Measurements from ENCODE around the gene SLC39A13.

SLC39A13 gene

DNA sequence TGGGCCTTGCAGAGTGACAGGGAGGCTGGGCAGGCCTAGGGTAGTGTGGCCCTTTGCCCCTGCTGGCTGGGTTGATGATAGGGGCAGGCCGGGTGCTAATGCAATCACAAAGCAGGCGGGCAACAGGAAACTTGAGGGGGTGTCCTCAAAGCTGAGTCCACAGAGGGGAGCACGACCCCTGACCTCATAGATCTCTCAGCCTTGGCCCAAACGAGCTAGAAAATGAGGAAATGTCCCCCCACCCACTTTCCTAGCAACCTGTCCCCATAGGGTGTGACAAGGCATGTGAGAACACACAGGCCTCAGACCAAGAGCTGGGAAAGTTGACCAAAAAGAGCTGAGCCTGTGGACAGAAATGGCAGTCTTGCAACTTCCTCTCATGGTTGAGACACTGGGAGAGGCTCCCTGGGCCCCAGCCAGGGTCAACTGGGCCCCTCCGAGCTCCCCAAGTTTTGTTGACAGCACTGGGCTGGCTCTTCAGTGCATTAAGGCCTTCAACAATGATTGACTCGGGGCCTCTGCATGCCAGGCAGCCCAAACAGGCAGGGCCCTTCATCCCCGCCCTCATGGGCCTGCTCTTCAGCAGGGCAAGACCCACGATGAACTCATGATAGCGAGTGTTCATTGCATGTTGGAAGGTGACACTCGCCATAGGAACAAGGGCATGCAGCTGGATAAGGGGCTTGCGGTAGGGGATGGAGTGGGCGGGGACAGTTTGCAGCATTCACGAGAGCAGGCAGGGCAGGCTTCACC, 20.3 kb upstream of the SLC39A13 start:
- DNase-seq = no peak

DNA sequence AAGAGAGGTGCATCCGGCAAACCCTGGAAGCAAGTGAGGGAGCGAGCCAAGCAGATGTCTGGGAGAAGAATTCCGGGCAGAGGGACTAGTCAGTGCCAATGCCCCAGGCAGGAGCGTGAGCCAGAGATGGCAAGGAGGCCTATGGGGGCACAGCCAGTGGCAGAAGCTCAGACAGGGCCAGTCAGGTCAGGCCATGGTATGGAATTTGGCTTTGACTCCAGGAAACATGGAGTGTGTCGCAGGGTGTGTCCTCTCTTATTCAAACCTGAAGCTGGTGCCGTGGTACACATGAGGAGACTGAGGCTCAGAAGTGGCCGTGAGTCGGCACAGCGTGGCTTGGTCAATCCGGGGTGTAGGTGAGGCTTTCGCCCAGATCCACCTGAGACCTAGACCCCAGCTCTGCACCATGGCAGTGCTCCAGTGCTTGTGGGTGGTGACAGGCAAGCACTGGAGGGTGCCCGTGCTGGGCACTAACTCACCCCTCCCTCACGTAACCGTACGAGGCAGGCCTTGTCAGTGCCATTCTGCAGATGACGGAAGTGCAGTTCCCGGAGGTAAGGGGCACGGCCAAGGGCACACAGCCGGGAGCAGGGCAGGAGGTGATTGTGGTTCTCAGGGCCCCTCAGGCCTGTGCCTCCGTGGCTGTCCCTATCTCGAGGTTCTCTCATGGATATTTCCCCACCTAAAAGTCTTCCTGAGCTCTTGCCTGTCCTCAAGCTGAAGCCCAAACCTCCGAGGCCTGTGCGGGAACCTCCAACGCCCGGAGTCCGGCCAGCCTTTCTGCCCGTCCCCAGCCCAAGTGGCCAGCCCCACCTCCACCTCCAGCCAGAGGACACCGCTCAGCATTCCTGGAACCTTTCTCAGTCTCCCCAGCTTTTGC, 19.5 kb upstream of the SLC39A13 start:
- DNase-seq = no peak

DNA sequence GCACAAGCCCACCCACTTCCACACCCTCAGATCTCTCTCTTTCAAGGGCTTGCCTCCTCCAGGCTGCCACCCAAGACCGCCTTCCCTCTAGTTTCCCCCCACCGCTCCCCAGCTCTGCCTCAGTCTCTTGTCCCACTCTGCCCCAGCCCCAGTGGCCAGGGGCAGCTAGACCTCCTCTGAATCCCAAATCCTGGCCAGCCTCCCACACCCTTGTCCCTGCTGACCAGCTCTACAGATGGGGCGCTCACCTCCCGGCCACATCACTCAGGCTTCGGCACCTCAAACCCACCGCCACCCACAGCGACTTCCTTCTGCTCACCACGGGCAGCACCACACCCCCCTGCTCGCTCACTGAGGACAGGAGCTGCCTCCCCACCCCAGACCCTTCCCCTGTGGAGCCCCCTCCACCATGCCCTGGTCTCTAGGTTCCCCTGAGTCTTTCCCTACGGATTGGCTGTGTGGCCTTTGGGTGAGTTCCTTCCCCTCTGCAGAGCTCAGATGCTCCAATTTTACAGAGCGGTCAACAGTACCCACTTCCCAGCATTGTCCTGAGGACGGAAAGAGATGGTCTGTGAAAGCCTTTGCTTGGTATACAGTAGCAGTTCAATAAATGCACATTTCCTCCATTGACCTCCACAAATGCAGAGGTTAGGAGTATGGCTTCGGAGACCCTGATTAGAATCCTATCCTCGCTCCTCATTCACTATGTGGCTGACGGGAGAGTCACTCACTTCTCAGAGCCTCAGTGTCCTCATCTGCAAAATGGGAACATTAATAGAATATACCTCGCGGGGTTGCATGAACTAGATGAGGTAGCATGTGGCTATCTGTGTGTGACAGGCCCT, 18.6 kb upstream of the SLC39A13 start:
- no peak for DNase-seq

DNA sequence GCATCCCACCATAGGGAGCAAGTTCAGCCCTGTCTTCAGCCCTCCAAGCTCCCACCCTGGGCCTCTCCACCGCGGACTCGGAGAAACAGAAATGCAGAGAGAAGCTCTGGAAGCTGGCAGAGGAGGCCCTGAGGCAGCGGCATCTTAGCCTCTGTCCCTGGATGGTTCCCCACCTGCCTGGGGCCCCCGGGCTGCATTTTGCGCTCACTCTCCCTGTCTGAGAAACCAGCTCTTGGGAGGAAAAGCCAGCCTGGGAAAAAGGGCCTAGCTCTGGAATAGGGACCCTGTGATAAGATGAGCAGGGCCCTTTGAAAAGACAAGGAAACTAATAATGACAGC, 18.0 kb upstream of the SLC39A13 start:
- no peak for DNase-seq

DNA sequence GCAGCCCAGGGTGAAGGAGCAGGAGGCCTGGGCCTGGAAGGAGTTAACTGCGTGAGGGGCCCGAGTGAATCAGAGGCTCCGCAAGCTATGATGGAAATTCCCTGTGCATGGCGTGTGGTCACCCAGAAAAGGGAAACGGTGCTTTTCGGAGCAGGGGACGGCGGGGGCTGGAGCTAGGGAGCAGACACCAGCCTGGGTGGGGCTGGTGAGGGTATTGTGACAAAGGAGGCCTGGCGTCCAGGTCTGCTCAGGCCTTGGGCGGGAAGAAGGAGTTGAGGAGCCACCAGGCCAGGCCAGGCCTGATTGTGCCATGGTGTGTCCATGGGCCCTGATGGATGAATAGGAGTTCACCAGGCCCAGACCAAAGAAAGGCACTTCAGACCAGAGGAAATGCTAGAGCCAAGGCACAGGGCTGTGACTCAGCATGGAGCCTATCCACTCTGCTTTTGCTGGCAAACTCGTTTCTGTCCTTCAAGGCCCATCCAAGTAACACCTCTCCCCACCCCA, 17.3 kb upstream of the SLC39A13 start:
- no peak for DNase-seq

- DNase-seq = no peak
These were observed 16.5 kb upstream of the SLC39A13 start for GRCh38 chr11:47391711-47392432.

DNA sequence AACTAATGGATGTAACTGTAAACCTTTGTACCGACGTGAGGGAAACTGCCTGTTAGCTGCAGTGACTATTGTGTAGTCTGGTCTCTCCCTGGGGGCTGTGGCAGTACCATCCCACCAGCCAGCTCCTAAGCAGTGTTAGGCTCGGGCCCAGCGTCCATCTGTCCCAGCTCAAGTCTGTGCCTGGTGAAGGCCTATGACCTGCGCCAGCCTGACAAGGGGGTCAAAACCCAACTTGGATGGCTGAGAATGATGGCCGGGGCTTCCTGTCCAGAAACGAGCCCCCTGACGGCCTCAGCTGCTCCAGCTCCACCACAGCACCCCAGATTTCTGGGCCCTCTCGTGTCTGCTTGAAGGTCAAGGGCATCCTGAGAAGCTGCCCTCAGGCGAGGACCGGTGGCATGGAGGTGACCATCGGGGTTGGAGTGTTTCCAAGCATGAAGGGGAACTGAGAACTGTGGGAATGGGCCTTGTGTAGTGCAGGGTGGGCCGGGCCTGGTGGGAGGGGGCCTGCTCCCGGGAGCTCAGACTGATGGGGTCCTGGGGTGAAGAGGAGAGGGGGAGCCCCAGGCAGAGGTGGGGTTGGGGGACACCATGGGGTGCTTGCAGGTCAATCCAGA, 15.7 kb upstream of the SLC39A13 start:
- DNase-seq = no peak

- peak; percentile 50 for DNase-seq
These were observed 15.0 kb upstream of the SLC39A13 start for GRCh38 chr11:47393163-47394049.

GRCh38 chr11:47394050-47394321, 14.4 kb upstream of the SLC39A13 start:
- no peak for DNase-seq

DNA sequence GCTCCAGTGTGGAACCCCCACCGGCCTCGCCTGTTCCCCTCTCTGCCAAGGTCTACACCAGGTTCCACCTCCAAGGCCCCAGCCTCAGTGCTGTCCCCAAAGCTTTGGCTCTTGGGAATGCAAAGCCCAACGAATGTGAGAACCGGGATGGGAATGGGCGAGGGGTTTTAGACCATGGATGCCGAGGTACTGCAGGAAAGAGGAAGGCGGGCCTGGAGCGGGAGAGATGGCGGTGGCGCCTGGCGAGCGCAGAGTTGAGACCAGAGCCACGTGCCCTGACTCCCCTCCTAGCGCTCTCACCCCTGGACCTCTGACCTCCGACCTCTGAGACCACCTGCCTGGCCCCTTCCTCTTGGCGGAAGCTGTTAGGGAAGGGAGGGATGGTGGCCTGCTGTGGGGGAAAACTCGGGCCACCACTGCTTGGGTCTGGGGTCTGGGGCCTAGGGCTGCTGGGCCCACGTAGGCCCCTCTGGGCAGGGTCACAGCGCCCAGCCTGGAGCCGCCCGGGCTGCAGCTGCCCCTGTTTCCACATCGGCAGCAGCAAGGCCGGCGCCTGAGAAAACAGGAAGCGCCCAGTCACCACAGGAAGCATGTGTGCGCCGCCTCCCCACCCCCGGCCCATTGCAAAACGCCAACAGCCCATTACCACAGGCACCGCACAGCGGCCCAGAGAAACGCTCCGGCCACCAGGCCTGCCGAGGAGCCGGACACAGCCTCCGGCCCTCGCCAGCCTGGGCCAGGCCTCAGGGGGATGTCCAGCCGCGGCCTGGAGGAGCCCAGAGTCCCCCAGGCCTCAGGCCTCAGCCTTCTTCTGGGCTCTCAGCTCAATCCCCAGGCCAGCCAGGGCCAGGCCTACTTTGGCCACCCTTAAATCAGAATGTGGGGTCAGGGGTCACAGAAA, 13.8 kb upstream of the SLC39A13 start:
- no peak for DNase-seq

GRCh38 chr11:47395223-47396048, 13.0 kb upstream of the SLC39A13 start:
- DNase-seq = no peak

DNA sequence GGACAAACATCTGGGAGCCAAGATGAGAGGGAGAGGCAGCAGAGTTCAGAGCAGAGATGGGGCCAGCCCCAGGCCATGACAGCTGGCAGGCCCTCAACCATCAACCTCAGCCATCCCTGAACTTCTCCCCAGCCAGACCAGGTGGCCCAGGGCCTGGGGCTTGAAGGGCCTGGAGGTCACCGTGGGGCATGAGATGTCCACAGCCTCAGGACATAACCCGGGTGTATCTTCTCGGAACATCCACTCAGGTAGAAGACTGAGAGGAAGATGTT, 12.4 kb upstream of the SLC39A13 start:
- DNase-seq = no peak

DNA sequence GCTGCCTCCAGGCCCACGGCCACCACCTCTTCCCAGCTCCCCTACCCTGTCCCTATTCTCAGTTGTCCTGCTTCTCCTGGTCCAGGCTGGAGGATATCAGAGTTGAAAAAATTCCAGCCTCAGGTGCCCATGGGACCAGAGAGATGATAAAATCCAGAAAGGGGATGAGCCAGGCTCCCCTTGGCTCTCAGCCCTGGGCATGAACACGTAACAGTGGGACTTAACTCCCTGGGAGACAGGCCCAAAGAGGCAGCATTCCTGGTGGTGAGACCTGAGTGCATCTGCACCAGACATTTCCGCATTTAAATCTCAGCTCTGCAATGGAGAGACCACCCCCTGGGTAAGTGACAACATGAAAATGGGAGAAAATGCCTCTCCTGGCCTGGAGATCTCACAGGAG, 10.4 kb upstream of the SLC39A13 start:
- DNase-seq = no peak

GRCh38 chr11:47398551-47398950, 9.8 kb upstream of the SLC39A13 start:
- DNase-seq = no peak

DNA sequence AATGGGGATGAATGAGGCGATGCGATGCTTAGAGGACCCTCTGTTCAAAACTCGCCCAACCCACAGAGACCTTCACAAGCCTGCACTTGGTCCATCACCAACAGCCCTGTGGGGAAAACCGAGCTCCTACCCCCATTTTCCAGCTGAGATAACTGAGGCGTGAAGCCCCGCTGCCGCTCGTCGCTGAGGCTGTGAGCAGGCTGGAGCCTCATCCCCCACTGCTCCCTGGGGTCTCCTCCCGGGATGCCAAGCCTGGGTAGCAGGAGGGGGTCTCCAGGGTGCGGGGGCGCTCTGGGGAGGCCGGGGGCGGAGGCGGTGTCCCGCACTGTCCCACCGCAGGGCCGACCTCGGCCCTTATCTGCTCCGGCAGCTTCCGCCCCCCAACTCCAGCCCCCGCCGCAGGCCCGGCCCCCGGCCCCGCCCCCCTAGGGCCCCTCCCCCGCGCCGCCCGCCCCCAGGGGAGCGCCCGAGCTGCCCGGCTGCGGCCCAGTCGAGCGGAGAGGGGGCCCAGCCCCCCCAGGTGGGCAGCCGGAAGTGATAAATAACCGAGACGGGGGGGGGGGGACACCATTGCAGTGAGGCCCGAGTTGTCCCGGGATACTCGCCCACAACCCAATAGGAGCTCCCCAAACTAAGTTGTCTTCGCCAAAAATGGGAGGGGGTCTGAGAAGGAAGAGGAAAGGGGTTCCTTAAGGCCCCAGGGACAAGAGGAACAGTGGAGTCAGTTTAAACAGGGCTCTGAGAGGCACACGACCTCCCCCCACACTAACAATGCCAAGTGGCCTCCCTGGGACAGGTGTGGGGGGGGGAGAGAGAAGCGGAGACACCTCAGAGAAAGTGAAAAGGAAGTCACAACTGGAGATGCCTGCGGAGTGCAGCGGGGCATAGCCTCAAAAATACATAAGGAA, 8.3 kb upstream of the SLC39A13 start:
- no peak for DNase-seq

GRCh38 chr11:47400768-47401279, 7.6 kb upstream of the SLC39A13 start:
- DNase-seq = no peak

GRCh38 chr11:47403135-47403534, 5.3 kb upstream of the SLC39A13 start:
- DNase-seq = no peak

GRCh38 chr11:47403571-47403970, 4.8 kb upstream of the SLC39A13 start:
- no peak for DNase-seq
